ENCODE data around the gene SLC6A20. TPM values are rescaled to one million over a fixed set of nuclear protein-coding genes. Genes with fewer than 3 reads are reported as not detected.

The SLC6A20 gene
- total RNA-seq, 2 experiments from 2014 or later, result not detected

Other genes with a start within 250 kb of the SLC6A20 start
- gene LIMD1, start 201.8 kb downstream of the SLC6A20 start, total RNA-seq, result 10 to 100 TPM; 47.3 to 47.5 TPM
- gene SACM1L, start 107.1 kb downstream of the SLC6A20 start, total RNA-seq, result 10 to 100 TPM; 89.8 to 91.6 TPM
- 1 to 10 TPM; 8.0 to 8.4 TPM for gene LZTFL1, start 45.6 kb upstream of the SLC6A20 start, total RNA-seq
- 10 to 100 TPM; 19.4 to 21.6 TPM for gene CCR9, start 90.0 kb upstream of the SLC6A20 start, total RNA-seq
- gene CXCR6, start 146.9 kb upstream of the SLC6A20 start, total RNA-seq, result 10 to 100 TPM; 12.4 to 13.5 TPM
- gene FYCO1, start 199.3 kb upstream of the SLC6A20 start, total RNA-seq, result 10 to 100 TPM; 37.9 to 39.1 TPM
- gene XCR1, start 230.9 kb upstream of the SLC6A20 start, total RNA-seq, result not detected

Measured in activated naive CD8-positive, alpha-beta T cell treated with anti-CD3 and anti-CD28 coated beads, Interleukin-2, amount 10 ng/mL, durations not matched to agents 7 days and 5 days (primary cell).